Osteocyte (in vitro differentiated cells): ENCODE results near the gene GPC6. TPM values are rescaled to one million over a fixed set of nuclear protein-coding genes. Genes with fewer than 3 reads are reported as not detected.

Source experiments
- DNase-seq: peaks from one replicate; pipeline ENCODE4 v3.0.0; 2021; ENCODE audit warnings: mixed read lengths; ENCODE audit not compliant: unreplicated experiment; ENCODE audit errors: extremely low spot score
- H3K27ac Mint-ChIP-seq: one replicate; pipeline ENCODE4 v1.8.0; 2021; ENCODE audit warnings: mild to moderate bottlenecking, mixed read lengths; ENCODE audit not compliant: unreplicated experiment
- H3K27me3 Mint-ChIP-seq: one replicate; pipeline ENCODE4 v1.8.0; 2021; ENCODE audit warnings: mixed read lengths; ENCODE audit not compliant: unreplicated experiment
- H3K36me3 Mint-ChIP-seq: one replicate; pipeline ENCODE4 v1.8.0; 2021; ENCODE audit warnings: mixed read lengths; ENCODE audit not compliant: unreplicated experiment
- H3K4me1 Mint-ChIP-seq: one replicate; pipeline ENCODE4 v1.8.0; 2021; ENCODE audit warnings: mixed read lengths; ENCODE audit not compliant: unreplicated experiment
- H3K4me3 Mint-ChIP-seq: one replicate; pipeline ENCODE4 v1.8.0; 2021; ENCODE audit warnings: mild to moderate bottlenecking, moderate library complexity, mixed read lengths; ENCODE audit not compliant: unreplicated experiment
- H3K9me3 Mint-ChIP-seq: one replicate; pipeline ENCODE4 v1.8.0; 2021; ENCODE audit warnings: mixed read lengths; ENCODE audit not compliant: unreplicated experiment
- total RNA-seq: library from RNA; stranded (reverse); gene quantifications from 2 replicates; pipeline ENCODE4 v1.2.1, GENCODE V29; 2021
- TF ChIP-seq, protein P1 (sequence below): fragments of 200-600 bp; sonication (generic); IDR thresholded peaks from 2 replicates; pipeline ENCODE4 v1.5.0; 2021; ENCODE audit warnings: antibody characterized with exemption, mild to moderate bottlenecking, moderate library complexity

The GPC6 gene
- total RNA-seq, 1 donor from 2014 or later: 125 TPM

DNA sequence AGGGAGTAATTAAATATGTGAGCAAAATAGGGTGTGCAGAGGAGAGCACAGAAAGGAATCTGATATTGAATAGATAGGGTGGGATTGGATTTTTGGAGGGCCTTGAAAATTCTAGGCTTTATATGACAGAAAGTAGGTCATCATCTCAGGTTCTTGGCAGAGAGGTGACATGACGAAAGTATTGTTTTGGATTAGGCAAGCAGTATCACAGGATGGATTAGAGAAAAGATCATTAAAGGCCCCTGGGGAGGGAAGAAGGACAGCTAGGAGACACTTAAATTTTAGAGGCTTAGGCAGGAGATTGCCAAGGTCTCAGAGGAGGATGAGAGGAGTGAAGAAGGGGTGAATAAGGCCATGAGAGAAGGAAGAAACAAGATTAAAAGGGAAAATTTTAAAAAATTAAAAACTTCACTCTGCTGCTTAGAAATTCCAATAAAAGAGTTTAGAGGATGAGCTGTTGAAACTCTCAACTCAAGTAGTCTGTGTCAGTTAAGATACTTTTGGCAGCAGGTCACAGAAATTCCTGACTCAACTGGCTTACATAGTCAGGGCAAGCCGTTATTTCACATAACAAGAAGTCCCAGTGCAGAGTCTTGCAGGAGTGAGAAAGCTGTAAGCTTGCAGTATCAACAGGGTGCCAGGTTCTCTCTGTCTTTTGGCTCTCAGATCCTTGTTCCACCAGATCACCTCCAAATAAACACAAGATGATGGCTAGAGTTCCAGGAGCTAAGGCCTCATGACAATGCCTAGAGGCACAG is 8.8 kb downstream of the GPC6 start:
- Mint-ChIP-seq H3K36me3 (peaks cover 48% of the 10 kb centered on the region), H3K27ac (peak overlapping the region; percentile 3), H3K4me3 (no peak overlapping the region), H3K9me3 (peaks cover 32% of the 10 kb centered on the region), H3K4me1 (peaks cover 37% of the 10 kb centered on the region), H3K27me3 (no peaks in the 10 kb centered on the region)
- no peak for DNase-seq
- TF ChIP-seq, protein P1, sequence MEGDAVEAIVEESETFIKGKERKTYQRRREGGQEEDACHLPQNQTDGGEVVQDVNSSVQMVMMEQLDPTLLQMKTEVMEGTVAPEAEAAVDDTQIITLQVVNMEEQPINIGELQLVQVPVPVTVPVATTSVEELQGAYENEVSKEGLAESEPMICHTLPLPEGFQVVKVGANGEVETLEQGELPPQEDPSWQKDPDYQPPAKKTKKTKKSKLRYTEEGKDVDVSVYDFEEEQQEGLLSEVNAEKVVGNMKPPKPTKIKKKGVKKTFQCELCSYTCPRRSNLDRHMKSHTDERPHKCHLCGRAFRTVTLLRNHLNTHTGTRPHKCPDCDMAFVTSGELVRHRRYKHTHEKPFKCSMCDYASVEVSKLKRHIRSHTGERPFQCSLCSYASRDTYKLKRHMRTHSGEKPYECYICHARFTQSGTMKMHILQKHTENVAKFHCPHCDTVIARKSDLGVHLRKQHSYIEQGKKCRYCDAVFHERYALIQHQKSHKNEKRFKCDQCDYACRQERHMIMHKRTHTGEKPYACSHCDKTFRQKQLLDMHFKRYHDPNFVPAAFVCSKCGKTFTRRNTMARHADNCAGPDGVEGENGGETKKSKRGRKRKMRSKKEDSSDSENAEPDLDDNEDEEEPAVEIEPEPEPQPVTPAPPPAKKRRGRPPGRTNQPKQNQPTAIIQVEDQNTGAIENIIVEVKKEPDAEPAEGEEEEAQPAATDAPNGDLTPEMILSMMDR: no peak

- peaks cover 65% of the 10 kb centered on the region for H3K36me3 Mint-ChIP-seq
- no peaks in the 10 kb centered on the region for H3K27me3 Mint-ChIP-seq
- H3K4me1 Mint-ChIP-seq: peaks cover 27% of the 10 kb centered on the region
- H3K4me3 Mint-ChIP-seq: no peak overlapping the region
- TF ChIP-seq, protein P1: no peak
- H3K9me3 Mint-ChIP-seq: peaks cover 46% of the 10 kb centered on the region
- DNase-seq: no peak
- no peak overlapping the region for H3K27ac Mint-ChIP-seq
Observed at GRCh38 chr13:93238711-93239110, 12.1 kb downstream of the GPC6 start.

DNA sequence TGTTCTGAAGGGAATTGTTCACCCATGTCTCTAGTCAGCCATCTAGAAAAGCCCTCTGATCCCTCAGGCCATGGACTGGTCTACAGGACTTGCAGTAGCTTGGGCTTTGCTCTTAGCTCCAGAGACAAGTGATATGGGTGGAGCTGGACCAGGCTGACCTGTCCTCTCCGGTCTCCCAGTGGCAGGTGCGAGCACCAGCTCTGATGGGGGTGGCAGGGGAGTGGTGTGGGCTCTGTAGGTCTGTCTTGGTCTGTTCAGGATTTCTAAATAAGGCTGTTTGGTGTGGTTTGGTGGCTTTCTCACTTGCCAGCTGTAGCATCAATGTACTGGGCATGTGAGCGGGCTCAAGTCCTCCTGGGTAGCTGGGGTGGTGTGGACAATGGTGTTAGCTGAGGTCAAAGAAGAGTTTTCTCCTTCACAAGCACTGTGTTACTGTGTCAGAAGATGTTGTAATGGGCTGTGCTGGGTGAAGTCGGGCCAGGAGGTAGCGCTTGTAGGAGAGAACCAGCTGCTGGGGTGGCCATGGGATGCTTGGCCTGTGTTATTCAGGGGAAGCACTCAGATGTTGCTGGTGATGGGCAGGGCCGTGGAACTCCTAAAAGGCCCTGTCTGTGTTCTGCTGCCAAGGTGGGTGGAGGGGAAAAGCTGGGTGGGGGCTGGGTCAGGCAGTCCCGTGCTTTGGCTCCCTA is 16.9 kb downstream of the GPC6 start:
- H3K27me3 Mint-ChIP-seq: no peaks in the 10 kb centered on the region
- no peak overlapping the region for H3K27ac Mint-ChIP-seq
- no peak for DNase-seq
- TF ChIP-seq, protein P1: no peak
- H3K9me3 Mint-ChIP-seq: peaks cover 29% of the 10 kb centered on the region
- no peak overlapping the region for H3K4me3 Mint-ChIP-seq
- H3K4me1 Mint-ChIP-seq: peaks cover 45% of the 10 kb centered on the region
- peaks cover 37% of the 10 kb centered on the region for H3K36me3 Mint-ChIP-seq

GRCh38 chr13:93244141-93244917 is 17.7 kb downstream of the GPC6 start:
- peak overlapping the region; percentile 60 for H3K4me3 Mint-ChIP-seq
- DNase-seq: no peak
- peaks cover 21% of the 10 kb centered on the region for H3K9me3 Mint-ChIP-seq

More at GRCh38 chr13:93244141-93244917, 17.7 kb downstream of the GPC6 start:
- peak overlapping the region; percentile 68 for H3K27ac Mint-ChIP-seq
- H3K27me3 Mint-ChIP-seq: no peaks in the 10 kb centered on the region
- peaks cover 30% of the 10 kb centered on the region for H3K36me3 Mint-ChIP-seq
- peaks cover 53% of the 10 kb centered on the region for H3K4me1 Mint-ChIP-seq
- TF ChIP-seq, protein P1: no peak
